ENCODE measurements around the gene PHACTR1. TPM values are rescaled to one million over a fixed set of nuclear protein-coding genes. Genes with fewer than 3 reads are reported as not detected.

PHACTR1 gene
- polyA plus RNA-seq, 1 of the 3 experiments (the other 2 are of a cell fraction): 0.12 TPM

DNA sequence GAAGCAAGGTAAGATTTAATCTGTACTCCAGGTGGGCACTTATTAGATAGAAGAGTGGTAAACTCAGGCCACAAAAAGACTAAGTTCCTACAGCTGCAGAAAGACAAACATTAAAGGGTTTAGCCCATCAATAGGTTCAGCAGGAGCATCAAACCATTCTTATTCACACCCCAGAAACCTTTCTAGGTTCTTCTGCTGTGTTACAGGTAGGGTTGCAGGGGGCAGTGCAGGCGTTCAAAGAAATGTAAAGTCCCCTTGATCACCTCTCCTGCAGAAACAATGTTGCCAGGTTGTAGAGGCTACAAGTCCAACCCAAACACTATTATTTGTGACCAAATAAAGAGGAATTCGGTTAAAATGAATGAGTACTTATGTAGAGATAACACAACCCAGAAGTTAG lies 31.8 kb downstream of the PHACTR1 start:
- WGBS (ENCODE audit: low lambda C conversion rate): 35% methylated on average over 2 of the region's 2 CpGs
- CTCF ChIA-PET: interaction anchor here (1.0 kb wide), 1 partner anchor 145 kb away, joined by 3 read pairs; no protein-coding TSS in a partner anchor

More for the DNA sequence above, 31.8 kb downstream of the PHACTR1 start:
- no peaks in the 10 kb centered on the region for H4K20me1 ChIP-seq (ENCODE audit: insufficient read depth)
- no peaks in the 10 kb centered on the region for H3K79me2 ChIP-seq (ENCODE audit: insufficient read depth)
- no peaks in the 10 kb centered on the region for H3K27me3 ChIP-seq (ENCODE audit: insufficient read depth)
- TF ChIP-seq GATA2 (CRISPR knock-in tag; IDR thresholded peaks at IDR 0.05): no peak
- no peak for TF ChIP-seq TAF1 (IDR thresholded peaks at IDR 0.05; ENCODE audit: borderline replicate concordance, low read depth, low read length)
- no peak for TF ChIP-seq MEF2A (IDR thresholded peaks at IDR 0.05; ENCODE audit: borderline replicate concordance, low read depth)
- no peak for TF ChIP-seq MXI1 (IDR thresholded peaks at IDR 0.05; ENCODE audit: low read depth, low read length)
- no peak for TF ChIP-seq CHD2 (IDR thresholded peaks at IDR 0.05; ENCODE audit: low read length, partially characterized antibody)
- no peak for TF ChIP-seq SIN3A (IDR thresholded peaks at IDR 0.05; ENCODE audit: borderline replicate concordance, low read depth, low read length)
- TF ChIP-seq USF2 (IDR thresholded peaks at IDR 0.05; ENCODE audit: borderline replicate concordance, low read depth, low read length): no peak
- TF ChIP-seq TCF12 (IDR thresholded peaks at IDR 0.05): no peak
- TF ChIP-seq, protein P1, sequence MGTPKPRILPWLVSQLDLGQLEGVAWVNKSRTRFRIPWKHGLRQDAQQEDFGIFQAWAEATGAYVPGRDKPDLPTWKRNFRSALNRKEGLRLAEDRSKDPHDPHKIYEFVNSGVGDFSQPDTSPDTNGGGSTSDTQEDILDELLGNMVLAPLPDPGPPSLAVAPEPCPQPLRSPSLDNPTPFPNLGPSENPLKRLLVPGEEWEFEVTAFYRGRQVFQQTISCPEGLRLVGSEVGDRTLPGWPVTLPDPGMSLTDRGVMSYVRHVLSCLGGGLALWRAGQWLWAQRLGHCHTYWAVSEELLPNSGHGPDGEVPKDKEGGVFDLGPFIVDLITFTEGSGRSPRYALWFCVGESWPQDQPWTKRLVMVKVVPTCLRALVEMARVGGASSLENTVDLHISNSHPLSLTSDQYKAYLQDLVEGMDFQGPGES (IDR thresholded peaks at IDR 0.05; ENCODE audit: low read depth, low read length): no peak
- TF ChIP-seq YY1 (IDR thresholded peaks at IDR 0.05; ENCODE audit: low read depth): no peak
- TF ChIP-seq, protein P2, sequence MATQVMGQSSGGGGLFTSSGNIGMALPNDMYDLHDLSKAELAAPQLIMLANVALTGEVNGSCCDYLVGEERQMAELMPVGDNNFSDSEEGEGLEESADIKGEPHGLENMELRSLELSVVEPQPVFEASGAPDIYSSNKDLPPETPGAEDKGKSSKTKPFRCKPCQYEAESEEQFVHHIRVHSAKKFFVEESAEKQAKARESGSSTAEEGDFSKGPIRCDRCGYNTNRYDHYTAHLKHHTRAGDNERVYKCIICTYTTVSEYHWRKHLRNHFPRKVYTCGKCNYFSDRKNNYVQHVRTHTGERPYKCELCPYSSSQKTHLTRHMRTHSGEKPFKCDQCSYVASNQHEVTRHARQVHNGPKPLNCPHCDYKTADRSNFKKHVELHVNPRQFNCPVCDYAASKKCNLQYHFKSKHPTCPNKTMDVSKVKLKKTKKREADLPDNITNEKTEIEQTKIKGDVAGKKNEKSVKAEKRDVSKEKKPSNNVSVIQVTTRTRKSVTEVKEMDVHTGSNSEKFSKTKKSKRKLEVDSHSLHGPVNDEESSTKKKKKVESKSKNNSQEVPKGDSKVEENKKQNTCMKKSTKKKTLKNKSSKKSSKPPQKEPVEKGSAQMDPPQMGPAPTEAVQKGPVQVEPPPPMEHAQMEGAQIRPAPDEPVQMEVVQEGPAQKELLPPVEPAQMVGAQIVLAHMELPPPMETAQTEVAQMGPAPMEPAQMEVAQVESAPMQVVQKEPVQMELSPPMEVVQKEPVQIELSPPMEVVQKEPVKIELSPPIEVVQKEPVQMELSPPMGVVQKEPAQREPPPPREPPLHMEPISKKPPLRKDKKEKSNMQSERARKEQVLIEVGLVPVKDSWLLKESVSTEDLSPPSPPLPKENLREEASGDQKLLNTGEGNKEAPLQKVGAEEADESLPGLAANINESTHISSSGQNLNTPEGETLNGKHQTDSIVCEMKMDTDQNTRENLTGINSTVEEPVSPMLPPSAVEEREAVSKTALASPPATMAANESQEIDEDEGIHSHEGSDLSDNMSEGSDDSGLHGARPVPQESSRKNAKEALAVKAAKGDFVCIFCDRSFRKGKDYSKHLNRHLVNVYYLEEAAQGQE (IDR thresholded peaks at IDR 0.05; ENCODE audit: low read depth, low read length): no peak
- no peak for TF ChIP-seq CTCF (IDR thresholded peaks at IDR 0.05)
- no peak for TF ChIP-seq RFX5 (IDR thresholded peaks at IDR 0.05; ENCODE audit: low read length)
- TF ChIP-seq RXRA (IDR thresholded peaks at IDR 0.05; ENCODE audit: borderline replicate concordance, low read depth): no peak
- no peak for TF ChIP-seq EP300 (IDR thresholded peaks at IDR 0.05; ENCODE audit: borderline replicate concordance in 1 of 2, low read depth in 1 of 2, low read length in 1 of 2)
- no peak for TF ChIP-seq NFIC (IDR thresholded peaks at IDR 0.05; ENCODE audit: borderline replicate concordance)
- TF ChIP-seq, protein P3, sequence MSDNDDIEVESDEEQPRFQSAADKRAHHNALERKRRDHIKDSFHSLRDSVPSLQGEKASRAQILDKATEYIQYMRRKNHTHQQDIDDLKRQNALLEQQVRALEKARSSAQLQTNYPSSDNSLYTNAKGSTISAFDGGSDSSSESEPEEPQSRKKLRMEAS (IDR thresholded peaks at IDR 0.05; ENCODE audit: low read depth): no peak
- TF ChIP-seq EZH2phosphoT487 (IDR thresholded peaks at IDR 0.05; ENCODE audit: borderline replicate concordance, low read depth): no peak
- no peak for TF ChIP-seq FOSL2 (IDR thresholded peaks at IDR 0.05; ENCODE audit: borderline replicate concordance, low read depth)
- H3K4me1 ChIP-seq (ENCODE audit: control insufficient read depth in 1 of 2, insufficient read depth in 2 of 2, low read depth in 1 of 2, low read length in 1 of 2): peaks cover 0 to 5% of the 10 kb centered on the region in 2 experiments; a peak in 1 of 4 replicates
- no peaks in the 10 kb centered on the region for H3K9me2 ChIP-seq
- no peak overlapping the region for H2AFZ ChIP-seq (ENCODE audit: low read depth)
- H3K4me3 ChIP-seq (ENCODE audit: low read depth in 2 of 2, low read length in 1 of 2): peak overlapping the region in 1 of 2 experiments; percentile 47; a peak in 1 of 4 replicates
- DNase-seq: no peak
- no peaks in the 10 kb centered on the region for H3F3A ChIP-seq (replicated peaks; ENCODE audit: insufficient read depth)
- H3K9me3 ChIP-seq: no peaks in the 10 kb centered on the region
- H3K4me2 ChIP-seq: no peak overlapping the region
- no peaks in the 10 kb centered on the region for H3K36me3 ChIP-seq (replicated peaks in 1 of 2; ENCODE audit: control insufficient read depth in 1 of 2, insufficient read depth in 2 of 2, low read length in 1 of 2)
- POLR2A ChIA-PET: interaction anchor here (0.5 to 1.4 kb wide), 2 partner anchors 16 to 91 kb away, joined by 3 to 4 read pairs; no protein-coding TSS in a partner anchor
- no peak overlapping the region for H3K27ac ChIP-seq (ENCODE audit: low read depth in 2 of 2, low read length in 1 of 2)
- no peak overlapping the region for H3K9ac ChIP-seq

All from SK-N-SH (cell line).